ENCODE measurements around the gene OLFM2. TPM values are rescaled to one million over a fixed set of nuclear protein-coding genes. Genes with fewer than 3 reads are reported as not detected.
"Not testable (repeated sequence)": the region's sequence is repeated elsewhere in the genome, so short reads cannot be mapped to it uniquely, and the experiment has no call there.

The OLFM2 gene
- polyA plus RNA-seq, 10 donors, result 19.3 to 55.9 (median 32.7) TPM

- not testable (repeated sequence) for DNase-seq
Observed at GRCh38 chr19:9946528-9947125, 10.3 kb upstream of the OLFM2 start.

- peak; percentile 96 to 98 (median 98) for DNase-seq
Observed at GRCh38 chr19:9945319-9945966, 9.1 kb upstream of the OLFM2 start.

GRCh38 chr19:9943744-9944143 lies 7.4 kb upstream of the OLFM2 start:
- no peak for DNase-seq

- no peak for DNase-seq
Observed at GRCh38 chr19:9941671-9942070, 5.4 kb upstream of the OLFM2 start.

GRCh38 chr19:9941231-9941630 lies 4.9 kb upstream of the OLFM2 start:
- no peak for DNase-seq

GRCh38 chr19:9940778-9941177 lies 4.5 kb upstream of the OLFM2 start:
- DNase-seq, result no peak

- DNase-seq, result peak in 1 of 3 donors; percentile 64
Observed at GRCh38 chr19:9939301-9939913, 3.1 kb upstream of the OLFM2 start.

GRCh38 chr19:9937001-9937411 lies 691 bp upstream of the OLFM2 start:
- peak in 1 of 3 donors; percentile 50 for DNase-seq

GRCh38 chr19:9935506-9936325 lies 599 bp downstream of the OLFM2 start:
- DNase-seq, result peak in 1 of 3 donors; percentile 54

GRCh38 chr19:9934132-9934950 lies 2.0 kb downstream of the OLFM2 start:
- peak; percentile 66 to 84 (median 67) for DNase-seq

GRCh38 chr19:9932835-9933234 lies 3.5 kb downstream of the OLFM2 start:
- no peak for DNase-seq

- no peak for DNase-seq
Observed at GRCh38 chr19:9931629-9932028, 4.7 kb downstream of the OLFM2 start.

- DNase-seq, result no peak
Observed at GRCh38 chr19:9923440-9923839, 12.9 kb downstream of the OLFM2 start.

- not testable (repeated sequence) for DNase-seq
Observed at GRCh38 chr19:9922782-9923379, 13.4 kb downstream of the OLFM2 start.

- peak in 2 of 3 donors; percentile 35 to 77 for DNase-seq
Observed at GRCh38 chr19:9917321-9917720, 19.0 kb downstream of the OLFM2 start.

GRCh38 chr19:9916719-9917118 lies 19.6 kb downstream of the OLFM2 start:
- no peak for DNase-seq

- peak; percentile 74 to 92 (median 85) for DNase-seq
Observed at GRCh38 chr19:9914315-9915207, 21.8 kb downstream of the OLFM2 start.

GRCh38 chr19:9914001-9914314 lies 22.4 kb downstream of the OLFM2 start:
- DNase-seq, result no peak

GRCh38 chr19:9913237-9914000 lies 22.9 kb downstream of the OLFM2 start:
- DNase-seq, result peak in 1 of 3 donors; percentile 38
